ENCODE measurements around the gene HIRA. TPM values are rescaled to one million over a fixed set of nuclear protein-coding genes. Genes with fewer than 3 reads are reported as not detected.

HIRA gene
- total RNA-seq, 2 donors from 2014 or later: 15.3 to 21.8 TPM

DNA sequence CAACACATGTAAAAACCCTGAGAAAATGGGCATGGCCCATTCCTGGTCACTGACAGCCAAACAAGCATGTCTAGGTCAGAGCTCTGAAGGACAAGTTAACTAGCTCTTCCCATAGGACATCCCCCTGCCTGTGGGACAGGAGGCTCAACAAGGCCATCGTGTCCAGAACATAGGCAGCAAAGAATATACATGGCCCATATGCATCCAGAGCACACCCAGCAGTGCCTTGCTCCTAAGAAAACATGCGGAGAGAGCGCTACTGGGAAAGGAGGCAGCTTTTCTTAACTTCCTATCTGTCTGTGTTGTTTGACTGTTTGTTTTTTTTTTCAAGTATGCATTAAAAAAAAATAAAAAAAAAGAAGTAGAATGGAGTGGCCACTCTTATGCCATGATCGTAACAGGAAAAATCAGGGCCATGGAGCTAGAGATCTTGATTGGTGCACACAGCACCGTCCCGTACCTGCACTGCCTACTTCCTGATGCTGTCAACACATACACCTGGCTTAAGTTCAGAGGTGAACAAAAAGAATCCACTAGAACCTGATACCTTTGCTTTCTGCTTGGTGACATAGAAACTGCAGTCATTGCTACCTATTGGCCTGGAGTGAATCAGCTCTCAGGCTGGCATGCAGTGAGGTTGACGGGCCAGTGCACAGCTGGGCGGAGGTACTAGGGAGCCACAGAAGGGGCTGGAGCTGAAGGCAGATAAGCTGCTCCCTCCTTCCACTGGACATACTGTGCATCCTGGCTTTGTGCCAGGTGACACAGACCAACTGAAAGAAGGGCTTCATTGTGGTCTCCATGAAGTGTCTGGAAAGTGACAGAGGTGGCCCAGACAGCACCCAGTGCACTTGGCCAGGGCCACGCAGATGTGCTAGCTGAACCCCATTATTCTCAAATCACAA, 35.6 kb upstream of the HIRA start:
- Histone ChIP-seq H3K4me3 (no peak overlapping the region), H3K4me1 (replicated peaks) (no peaks in the 10 kb centered on the region), H3K27me3 (replicated peaks; ENCODE audit: insufficient read depth) (no peaks in the 10 kb centered on the region), H3K9me3 (no peaks in the 10 kb centered on the region), H3K27ac (no peak overlapping the region), H3K36me3 (peaks cover 25 to 54% of the 10 kb centered on the region in 2 donors)
- intact Hi-C loops (cut with DNase I): no loop called here
- no peak for DNase-seq (ENCODE audit: low spot score)
- WGBS: 94% methylated on average over 9 of the region's 9 CpGs
- no peak for TF ChIP-seq POLR2A (IDR thresholded peaks at IDR 0.05)
- TF ChIP-seq, protein P1, sequence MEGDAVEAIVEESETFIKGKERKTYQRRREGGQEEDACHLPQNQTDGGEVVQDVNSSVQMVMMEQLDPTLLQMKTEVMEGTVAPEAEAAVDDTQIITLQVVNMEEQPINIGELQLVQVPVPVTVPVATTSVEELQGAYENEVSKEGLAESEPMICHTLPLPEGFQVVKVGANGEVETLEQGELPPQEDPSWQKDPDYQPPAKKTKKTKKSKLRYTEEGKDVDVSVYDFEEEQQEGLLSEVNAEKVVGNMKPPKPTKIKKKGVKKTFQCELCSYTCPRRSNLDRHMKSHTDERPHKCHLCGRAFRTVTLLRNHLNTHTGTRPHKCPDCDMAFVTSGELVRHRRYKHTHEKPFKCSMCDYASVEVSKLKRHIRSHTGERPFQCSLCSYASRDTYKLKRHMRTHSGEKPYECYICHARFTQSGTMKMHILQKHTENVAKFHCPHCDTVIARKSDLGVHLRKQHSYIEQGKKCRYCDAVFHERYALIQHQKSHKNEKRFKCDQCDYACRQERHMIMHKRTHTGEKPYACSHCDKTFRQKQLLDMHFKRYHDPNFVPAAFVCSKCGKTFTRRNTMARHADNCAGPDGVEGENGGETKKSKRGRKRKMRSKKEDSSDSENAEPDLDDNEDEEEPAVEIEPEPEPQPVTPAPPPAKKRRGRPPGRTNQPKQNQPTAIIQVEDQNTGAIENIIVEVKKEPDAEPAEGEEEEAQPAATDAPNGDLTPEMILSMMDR (IDR thresholded peaks at IDR 0.05): no peak

DNA sequence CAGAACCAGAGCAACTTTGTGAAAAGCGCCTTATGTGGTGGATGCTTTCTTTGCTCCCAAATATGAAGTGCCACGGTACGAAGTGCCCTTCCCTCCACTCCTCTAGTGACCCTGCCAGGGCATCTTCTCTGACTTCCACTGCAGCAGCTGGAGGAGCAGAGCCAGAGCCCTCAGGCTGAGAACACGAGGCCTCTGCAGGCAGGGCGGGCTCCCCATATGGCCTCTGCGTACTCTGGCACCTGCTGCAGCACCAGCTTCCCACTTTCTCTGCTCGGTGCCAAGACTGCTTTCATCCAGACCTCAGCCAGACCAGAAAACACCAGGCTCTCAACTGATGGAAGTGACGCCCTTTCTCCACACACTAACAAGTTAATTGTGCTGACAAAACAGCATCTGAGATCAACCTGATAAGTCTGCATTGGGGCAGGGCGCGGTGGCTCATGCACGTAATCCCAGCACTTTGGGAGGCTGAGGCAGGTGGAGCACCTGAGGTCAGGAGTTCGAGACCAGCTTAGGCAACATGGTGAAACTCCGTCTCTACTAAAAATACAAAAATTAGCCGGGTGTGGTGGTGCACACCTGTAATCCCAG, 34.7 kb upstream of the HIRA start:
- no peaks in the 10 kb centered on the region for H3K27me3 ChIP-seq (replicated peaks; ENCODE audit: insufficient read depth)
- WGBS: 82% methylated on average over 14 of the region's 14 CpGs
- H3K36me3 ChIP-seq: peaks cover 21 to 49% of the 10 kb centered on the region in 2 donors

DNA sequence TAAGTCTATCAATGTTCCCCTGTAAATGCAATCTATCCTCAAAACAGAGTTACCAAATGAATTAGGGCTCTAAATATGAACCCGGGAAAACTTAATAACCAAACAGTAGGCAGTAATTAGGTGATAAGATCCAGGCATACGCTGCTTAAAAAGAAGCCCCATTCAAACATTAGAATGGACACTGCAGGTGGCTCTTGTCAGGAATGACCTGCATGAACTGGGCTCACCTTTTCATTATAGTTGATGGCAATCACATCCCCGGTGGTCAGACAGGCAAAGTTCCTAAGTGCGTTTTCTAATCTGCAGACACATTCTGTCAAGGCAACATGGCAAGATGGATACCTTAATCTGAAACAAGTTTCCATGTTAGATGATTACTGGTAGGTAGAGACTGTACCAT, 33.4 kb upstream of the HIRA start:
- TF ChIP-seq POLR2A (IDR thresholded peaks at IDR 0.05): no peak
- no peak for TF ChIP-seq POLR2AphosphoS5 (IDR thresholded peaks at IDR 0.05)
- TF ChIP-seq, protein P1 (IDR thresholded peaks at IDR 0.05): no peak
- peaks cover 20 to 38% of the 10 kb centered on the region in 2 donors for H3K36me3 ChIP-seq
- no peak for DNase-seq (ENCODE audit: low spot score)
- no peaks in the 10 kb centered on the region for H3K27me3 ChIP-seq (replicated peaks; ENCODE audit: insufficient read depth)
- no peaks in the 10 kb centered on the region for H3K9me3 ChIP-seq
- intact Hi-C loops (cut with DNase I): no loop called here
- H3K4me1 ChIP-seq (replicated peaks): no peaks in the 10 kb centered on the region
- H3K27ac ChIP-seq: no peak overlapping the region
- no peak overlapping the region for H3K4me3 ChIP-seq
- 92% methylated on average over 4 of the region's 4 CpGs for WGBS

More for the DNA sequence above, 34.7 kb upstream of the HIRA start:
- H3K9me3 ChIP-seq: no peaks in the 10 kb centered on the region
- no peaks in the 10 kb centered on the region for H3K4me1 ChIP-seq (replicated peaks)
- intact Hi-C loops (cut with DNase I): no loop called here
- no peak overlapping the region for H3K4me3 ChIP-seq
- H3K27ac ChIP-seq: no peak overlapping the region
- TF ChIP-seq POLR2AphosphoS5 (IDR thresholded peaks at IDR 0.05) (no peak), POLR2A (IDR thresholded peaks at IDR 0.05) (no peak)
- TF ChIP-seq, protein P1 (IDR thresholded peaks at IDR 0.05): no peak
- no peak for DNase-seq (ENCODE audit: low spot score)

DNA sequence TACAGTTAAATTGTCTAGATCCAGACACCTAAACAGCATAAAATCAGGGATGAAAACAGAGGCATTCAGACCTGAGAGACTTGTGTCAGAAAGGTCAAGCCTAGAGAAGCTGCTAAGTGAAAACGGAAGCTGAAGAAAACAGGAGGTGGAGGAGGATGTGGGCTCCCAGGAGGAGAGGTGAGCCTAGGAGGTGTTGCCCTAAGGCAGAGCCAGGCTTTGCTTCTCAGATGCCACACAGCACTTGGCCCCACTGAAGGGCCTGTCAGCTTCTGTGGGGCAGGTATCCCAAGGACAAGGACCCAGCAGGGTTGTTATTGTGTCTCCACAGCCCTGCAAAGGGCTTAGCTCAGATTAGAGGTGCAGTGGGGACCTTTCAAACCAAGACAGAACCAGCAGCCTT, 33.0 kb upstream of the HIRA start:
- Histone ChIP-seq H3K36me3 (peaks cover 20 to 33% of the 10 kb centered on the region in 2 donors), H3K4me3 (no peak overlapping the region), H3K27me3 (replicated peaks; ENCODE audit: insufficient read depth) (no peaks in the 10 kb centered on the region), H3K9me3 (no peaks in the 10 kb centered on the region), H3K27ac (no peak overlapping the region), H3K4me1 (replicated peaks) (no peaks in the 10 kb centered on the region)
- DNase-seq (ENCODE audit: low spot score): no peak
- WGBS: 84% methylated on average over 1 of the region's 1 CpG
- TF ChIP-seq, protein P1 (IDR thresholded peaks at IDR 0.05): no peak
- TF ChIP-seq POLR2AphosphoS5 (IDR thresholded peaks at IDR 0.05): no peak
- no peak for TF ChIP-seq POLR2A (IDR thresholded peaks at IDR 0.05)
- intact Hi-C loops (cut with DNase I): no loop called here

Data from prostate gland (tissue), 2 donors.